Measurements from ENCODE around the gene RPL32.
A peak's percentile ranks its signal among the peaks of the same experiment; 100 is the strongest.

The RPL32 gene

GRCh38 chr3:12841149-12841969 lies at the start of gene RPL32:
TSS of gene RPL32 (minus strand) at chr3:12841565. CDS start at chr3:12840237, 1,328 bp downstream.
- TF ChIP-seq CTCF (conservative IDR thresholded peaks at IDR 0.05; ENCODE audit: low read depth, low read length) = peak; percentile 85
- peak within 1 kb of the TSS; percentile 100 for H3K4me3 ChIP-seq (ENCODE audit: low read length)
- peak; percentile 87 for DNase-seq (ENCODE audit: low read depth)

DNA sequence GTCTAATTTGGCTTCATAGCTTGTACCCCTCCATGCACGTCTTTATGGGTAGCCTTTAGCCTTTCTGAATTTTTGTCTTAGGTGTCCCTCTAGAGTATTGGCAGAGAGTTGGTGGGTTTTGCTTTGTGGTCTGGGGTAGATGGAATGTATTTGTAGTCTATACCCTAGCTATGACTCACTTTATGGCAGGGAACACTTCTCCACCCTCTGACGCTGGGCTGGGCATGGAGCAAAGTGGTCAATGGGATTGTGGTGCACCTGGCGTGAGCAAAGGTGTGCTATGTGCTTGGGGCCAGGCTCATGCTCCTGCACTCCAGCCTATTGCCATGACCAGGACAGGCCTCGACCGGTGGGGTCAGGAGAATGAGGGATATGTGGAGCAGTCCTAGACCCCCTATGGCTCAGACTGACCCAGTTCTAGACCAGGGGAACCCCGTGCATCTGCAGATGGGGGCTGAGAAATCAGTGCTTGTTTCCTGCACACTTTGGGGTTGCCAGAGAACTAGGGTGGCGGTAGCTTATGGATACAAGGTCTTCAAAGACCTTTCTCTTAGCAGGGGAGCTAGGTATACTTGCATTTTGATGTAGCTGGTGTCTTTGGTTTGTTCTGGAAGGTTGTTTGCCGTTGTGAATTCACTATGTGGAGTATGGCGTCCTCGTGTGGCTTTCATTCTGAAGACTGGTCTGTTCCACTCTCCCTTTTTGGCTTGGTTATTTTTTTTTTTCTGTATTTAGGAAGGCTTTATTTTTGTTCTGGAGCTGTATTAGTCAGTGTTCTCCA lies 49.4 kb upstream of the RPL32 start:
- no peak for DNase-seq (ENCODE audit: low read depth)
- H3K4me3 ChIP-seq (ENCODE audit: low read length) = no peak overlapping the region
- TF ChIP-seq CTCF (conservative IDR thresholded peaks at IDR 0.05; ENCODE audit: low read depth, low read length) = no peak

GRCh38 chr3:12886736-12887135 lies 45.4 kb upstream of the RPL32 start:
- no peak for TF ChIP-seq CTCF (conservative IDR thresholded peaks at IDR 0.05; ENCODE audit: low read depth, low read length)
- no peak overlapping the region for H3K4me3 ChIP-seq (ENCODE audit: low read length)
- DNase-seq (ENCODE audit: low read depth) = no peak

GRCh38 chr3:12886106-12886679 lies 44.8 kb upstream of the RPL32 start:
- no peak for TF ChIP-seq CTCF (conservative IDR thresholded peaks at IDR 0.05; ENCODE audit: low read depth, low read length)
- DNase-seq (ENCODE audit: low read depth) = no peak
- no peak overlapping the region for H3K4me3 ChIP-seq (ENCODE audit: low read length)

- DNase-seq (ENCODE audit: low read depth) = no peak
- TF ChIP-seq CTCF (conservative IDR thresholded peaks at IDR 0.05; ENCODE audit: low read depth, low read length) = no peak
- no peak overlapping the region for H3K4me3 ChIP-seq (ENCODE audit: low read length)
These were observed 44.2 kb upstream of the RPL32 start for GRCh38 chr3:12885583-12885930.

DNA sequence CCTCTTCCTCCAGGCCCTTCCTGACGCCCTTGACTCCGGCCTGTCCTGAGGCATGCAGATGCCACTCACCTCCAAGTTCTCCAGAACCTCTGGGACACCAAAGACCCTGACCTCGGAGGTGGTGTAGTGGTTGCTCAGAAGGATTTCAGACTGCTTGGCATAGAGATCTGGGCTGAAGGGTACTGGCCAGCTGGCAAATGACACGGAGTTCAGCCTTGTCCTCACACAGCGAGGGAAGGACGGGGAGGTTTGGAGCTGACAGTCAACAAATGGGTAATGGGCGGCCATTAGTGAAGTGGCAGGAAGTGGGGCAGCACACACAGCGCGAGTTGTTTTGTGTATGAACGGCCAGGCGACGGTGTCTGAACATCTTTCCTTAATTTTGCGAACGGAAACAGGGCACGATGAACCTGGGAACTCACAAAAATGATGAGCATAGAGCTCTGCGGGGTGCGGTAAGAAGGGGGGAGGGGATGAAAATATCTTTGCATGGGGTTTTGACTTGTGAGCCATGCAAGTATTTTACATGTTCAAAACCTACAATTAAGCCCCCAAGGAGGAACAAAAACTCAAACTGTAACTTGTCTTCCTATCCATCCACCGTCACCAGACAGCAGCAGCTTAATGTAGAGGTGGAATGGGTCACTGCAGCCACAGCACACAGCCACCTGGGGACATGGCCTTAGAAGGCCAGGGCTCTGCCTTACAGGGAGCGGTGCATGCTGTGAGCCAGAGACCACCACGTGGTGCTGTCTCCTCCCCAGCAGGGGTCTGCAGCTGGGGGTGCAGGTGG lies 43.6 kb upstream of the RPL32 start:
- TF ChIP-seq CTCF (conservative IDR thresholded peaks at IDR 0.05; ENCODE audit: low read depth, low read length) = no peak

More for the DNA sequence above, 43.6 kb upstream of the RPL32 start:
- H3K4me3 ChIP-seq (ENCODE audit: low read length) = no peak overlapping the region
- no peak for DNase-seq (ENCODE audit: low read depth)

Measured in retinal pigment epithelial cell (primary cell).